Erythroblast (primary cell): ENCODE results near the gene CRBN.

ENCODE experiments used
- GATA1 ChIP-seq: IDR thresholded peaks from 2 replicates; pipeline ENCODE4 v1.6.1; 2011; ENCODE audit warnings: low read depth, mild to moderate bottlenecking, control low read depth, low read length, moderate library complexity
- POLR2A ChIP-seq: IDR thresholded peaks from 2 replicates; pipeline ENCODE4 v1.6.1; 2011; ENCODE audit warnings: mild to moderate bottlenecking, low read length

- no peak for TF ChIP-seq POLR2A
- TF ChIP-seq GATA1 = no peak
These were observed 6.9 kb downstream of the CRBN start for GRCh38 chr3:3172627-3173026.
